NOMO-1 treated with dmso at 0.1 percent for 144 hours (cell line): ENCODE measurements around the gene CTDSPL2.
A peak's percentile ranks its signal among the peaks of the same experiment; 100 is the strongest.
"Not testable (repeated sequence)": the region's sequence is repeated elsewhere in the genome, so short reads cannot be mapped to it uniquely, and the experiment has no call there.

ENCODE experiments used
- DNase-seq: peaks from one replicate; lab custom pipeline; 2025; ENCODE audit not compliant: unreplicated experiment; lab: John Stamatoyannopoulos, UW

The CTDSPL2 gene

DNA sequence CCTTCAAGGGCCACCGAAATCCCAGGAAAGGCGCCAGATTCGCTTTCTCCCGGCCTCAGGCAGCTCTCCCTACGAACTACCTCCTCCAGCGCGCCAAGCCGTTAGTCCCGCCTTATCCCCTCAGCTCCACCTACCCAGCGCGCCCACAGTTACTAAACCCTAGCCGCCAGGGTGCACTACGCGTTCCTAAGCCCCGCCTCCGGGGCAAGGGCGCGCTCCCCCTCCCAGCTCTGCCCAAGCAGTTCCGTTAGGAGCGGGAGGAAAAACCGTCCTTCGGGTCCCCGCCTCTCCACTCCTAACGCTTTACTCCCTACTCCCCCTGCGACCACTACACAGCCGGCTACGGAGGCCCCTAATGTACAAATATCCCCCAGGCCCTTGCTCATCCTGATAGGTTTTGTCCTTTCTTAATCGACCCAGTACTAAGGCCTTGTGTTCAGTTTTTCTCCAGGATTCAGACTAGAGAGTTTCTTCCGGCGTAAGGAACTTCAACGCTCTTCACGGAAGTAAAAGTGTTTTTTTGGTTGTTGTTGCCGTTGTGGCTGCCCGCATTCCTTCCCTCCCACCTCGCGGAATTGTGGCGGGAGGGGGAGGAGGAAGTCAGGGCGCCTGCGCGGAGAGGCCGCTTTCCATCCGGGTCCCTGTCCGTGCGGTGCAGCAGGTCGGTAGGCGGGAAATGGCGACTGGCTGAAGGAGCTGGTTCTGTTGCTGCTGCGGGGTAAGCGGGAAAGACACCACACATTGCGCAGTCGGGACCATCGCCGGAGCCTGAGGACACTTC lies at the start of gene CTDSPL2:
CTDSPL2 (plus strand) TSS at position 655 of the 781 bp plus-strand sequence. CDS start 31,386 bp downstream, outside the sequence.
- DNase-seq, result peak; percentile 96

- no peak for DNase-seq
Observed at GRCh38 chr15:44381236-44381635, 46.2 kb upstream of the CTDSPL2 start.

- no peak for DNase-seq
Observed at GRCh38 chr15:44385344-44385942, 42.0 kb upstream of the CTDSPL2 start.

DNA sequence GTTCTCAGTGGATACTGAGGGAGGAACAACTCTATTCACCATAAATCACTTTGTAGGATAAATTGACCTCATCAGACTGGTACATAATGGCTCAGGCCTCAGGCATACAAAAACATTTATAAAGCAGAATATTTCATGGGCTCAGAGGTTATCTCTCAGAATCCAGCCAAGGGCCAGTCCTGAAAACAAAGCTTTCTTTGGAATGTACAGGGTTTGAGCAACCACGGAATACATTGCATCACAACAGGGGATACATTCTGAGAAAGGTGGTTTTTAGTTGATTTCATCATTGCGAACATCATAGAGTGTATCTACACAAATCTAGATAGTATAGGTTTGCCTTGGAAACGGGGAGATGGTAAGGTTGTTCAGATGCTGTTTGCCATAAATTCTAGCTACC lies 33.4 kb upstream of the CTDSPL2 start:
- no peak for DNase-seq

DNA sequence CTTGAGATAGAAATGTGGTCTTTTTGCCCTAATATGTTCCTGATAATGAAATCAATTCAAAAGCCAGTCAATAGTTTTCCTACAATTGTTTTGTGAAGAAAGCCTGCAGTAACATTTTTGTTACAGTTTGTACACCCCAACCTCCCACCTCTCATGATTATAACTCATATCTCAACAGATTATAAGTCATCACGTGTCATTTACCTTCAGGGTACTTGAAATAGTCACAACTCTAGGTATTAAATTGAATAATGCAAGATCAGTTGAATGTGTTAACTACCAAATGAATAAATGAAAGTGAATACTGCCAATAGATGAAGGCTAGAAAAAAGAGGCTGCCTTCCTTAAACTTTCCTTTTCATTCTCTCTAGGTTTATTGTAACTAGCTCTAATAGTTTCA lies 32.9 kb upstream of the CTDSPL2 start:
- DNase-seq, result no peak

DNA sequence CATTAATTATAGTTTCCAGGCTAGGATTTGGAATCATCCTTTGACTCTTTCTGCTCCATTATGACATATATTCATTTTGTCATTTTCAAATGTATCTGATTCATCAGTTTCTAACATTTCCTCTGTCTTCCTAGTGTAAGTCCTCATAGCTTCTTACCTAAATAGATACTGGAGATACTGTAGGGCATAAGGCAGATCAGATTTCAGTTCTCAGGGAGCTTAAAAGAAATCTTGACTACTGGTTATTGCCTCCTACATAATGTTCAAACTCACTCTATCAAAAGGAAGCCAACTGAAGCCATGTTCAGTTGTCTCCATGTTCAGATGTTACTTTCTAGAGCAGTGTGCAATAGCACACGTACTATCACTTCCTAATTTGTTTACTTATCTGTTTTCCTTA lies 29.6 kb upstream of the CTDSPL2 start:
- no peak for DNase-seq

DNA sequence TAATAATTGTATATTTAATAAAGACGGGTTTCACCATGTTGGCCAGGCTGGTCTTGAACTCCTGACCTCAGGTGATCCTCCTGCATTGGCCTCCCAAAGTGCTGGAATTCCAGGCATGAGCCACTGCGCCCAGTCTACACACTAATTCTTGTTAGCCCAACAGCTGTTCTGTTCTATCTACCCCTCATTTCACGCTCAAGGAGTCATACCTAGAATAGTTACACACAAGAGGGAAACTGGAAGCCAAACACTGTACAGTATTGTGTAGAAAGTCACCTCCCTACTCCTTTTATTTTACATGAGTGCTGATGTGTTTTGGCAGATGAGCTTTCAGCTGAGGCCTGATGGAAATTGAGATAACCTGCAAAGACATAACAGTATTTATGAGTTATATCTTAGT lies 13.4 kb upstream of the CTDSPL2 start:
- DNase-seq, result no peak

DNA sequence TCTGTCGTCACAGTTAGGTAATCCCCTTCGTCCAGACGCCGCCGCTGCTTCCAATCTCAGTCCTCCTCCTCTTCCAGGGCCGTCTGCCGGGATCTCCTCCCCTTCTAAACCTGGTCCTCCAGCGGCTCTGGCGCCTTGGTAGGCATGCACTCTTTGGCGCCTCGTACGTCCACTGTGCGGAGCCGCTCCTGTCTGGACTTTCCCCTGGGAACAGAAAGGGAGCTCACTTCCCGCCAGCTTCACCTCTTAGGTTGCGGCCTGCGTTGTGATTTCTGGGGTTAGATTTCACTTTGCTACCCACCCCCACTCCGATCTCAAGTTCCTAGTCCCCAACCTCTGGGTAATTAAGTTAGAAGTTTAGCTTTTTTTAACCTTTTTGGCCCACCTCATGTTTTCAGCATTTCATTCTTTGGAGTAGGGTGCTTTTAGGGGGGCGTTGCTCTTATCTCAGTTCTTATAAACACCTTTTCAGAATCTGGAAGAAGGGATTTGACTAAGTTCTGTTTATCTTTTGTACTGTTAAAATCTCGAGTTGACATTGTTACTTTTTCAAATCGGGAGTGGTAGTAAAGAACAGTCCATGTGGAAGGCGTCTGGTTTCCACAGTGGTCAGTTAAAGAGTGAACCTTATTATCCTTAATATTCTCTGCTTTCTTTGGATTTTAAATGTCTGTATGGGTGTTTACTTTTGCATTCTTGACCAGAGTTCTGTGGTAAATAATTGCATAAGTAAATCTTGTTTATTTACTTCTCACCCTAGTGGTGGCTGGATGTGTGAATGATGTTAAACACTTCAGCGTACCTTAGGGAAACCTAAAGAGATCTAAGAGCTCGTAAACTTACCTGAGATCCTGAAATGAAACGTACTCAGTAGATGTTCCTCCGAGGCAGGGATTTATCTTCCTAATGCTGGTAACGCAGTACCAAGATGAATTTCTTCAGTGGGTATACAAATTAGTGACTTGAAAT lies 611 bp downstream of the CTDSPL2 start:
- DNase-seq, result peak; percentile 27

GRCh38 chr15:44435893-44436667 lies 8.7 kb downstream of the CTDSPL2 start:
- DNase-seq, result no peak

DNA sequence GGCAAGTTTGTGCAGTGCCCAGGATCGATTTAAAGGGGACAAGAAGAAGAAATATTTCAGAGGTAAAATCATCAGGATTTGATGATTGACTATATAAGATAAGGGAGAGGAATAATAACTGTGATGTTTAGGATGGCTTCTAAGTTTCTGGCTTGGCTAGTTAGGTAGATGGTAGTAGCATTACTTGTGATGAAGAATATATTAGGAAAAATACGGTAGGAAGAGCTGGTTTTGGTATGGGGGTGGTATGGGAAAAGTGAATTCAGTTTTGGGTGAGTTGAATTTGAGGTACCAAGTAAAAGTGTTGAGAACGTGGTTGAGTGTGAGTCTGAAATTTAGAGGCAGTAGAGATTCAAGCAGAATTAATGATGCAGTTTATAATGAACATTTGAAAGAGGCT lies 11.0 kb downstream of the CTDSPL2 start:
- no peak for DNase-seq

DNA sequence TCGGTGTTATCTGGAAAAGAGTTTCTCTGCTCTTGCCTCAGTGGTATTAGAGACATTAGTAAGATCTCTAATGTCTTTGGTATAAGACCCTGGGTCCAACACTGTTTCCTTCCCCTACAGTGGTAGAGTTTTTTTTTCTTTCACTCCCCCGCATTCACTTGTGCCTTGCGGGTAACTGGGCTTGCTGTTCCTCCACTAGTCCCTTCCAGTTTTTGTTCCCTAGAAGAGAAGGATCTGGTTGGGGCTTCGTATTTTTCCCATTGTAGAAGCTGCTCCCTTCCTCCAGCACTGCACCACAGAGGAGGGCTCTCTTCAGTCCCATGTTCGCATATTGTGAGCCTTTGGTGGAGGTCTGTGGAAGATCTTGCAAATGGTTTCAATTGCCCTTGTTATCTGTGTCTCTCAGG lies 13.7 kb downstream of the CTDSPL2 start:
- DNase-seq, result no peak

DNA sequence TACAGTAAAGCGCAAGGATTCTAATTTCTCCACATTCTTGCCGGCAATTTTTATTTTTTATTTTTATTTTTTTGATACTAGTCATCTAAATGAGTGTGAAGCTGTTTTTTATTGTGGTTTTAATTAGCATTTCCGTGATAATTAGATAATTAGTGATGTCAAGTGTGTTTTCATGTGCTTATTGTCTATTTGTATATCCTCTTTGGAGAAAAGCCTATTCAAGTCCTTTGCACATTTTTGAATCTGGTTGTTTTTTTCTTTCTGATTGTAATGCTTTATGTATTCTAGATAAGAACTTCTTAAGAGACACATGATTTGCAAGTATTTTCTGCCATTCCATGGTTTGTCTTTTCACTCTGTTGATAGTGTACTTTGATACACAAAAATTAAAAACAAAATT lies 16.1 kb downstream of the CTDSPL2 start:
- no peak for DNase-seq

- no peak for DNase-seq
Observed at GRCh38 chr15:44447772-44448376, 20.4 kb downstream of the CTDSPL2 start.

DNA sequence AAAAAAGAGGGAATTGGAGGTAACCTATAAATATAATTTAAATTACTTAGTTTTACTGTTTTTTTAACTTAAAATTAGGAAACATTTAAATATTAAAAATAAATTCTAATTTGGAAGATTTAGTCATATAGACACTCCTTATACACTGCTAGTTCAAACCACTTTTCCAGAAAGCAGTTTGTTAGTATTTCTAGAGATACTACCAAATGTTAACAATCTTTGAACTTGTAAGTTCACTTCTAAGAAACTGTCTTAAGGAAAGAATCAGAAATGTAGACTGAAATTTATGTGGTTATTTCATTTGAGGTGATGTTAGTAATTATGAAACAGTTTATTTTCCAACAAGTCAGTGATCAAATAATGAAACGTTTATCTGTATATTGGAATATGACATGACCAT lies 22.7 kb downstream of the CTDSPL2 start:
- DNase-seq, result no peak

- not testable (repeated sequence) for DNase-seq
Observed at GRCh38 chr15:44453578-44454283, 26.3 kb downstream of the CTDSPL2 start.

DNA sequence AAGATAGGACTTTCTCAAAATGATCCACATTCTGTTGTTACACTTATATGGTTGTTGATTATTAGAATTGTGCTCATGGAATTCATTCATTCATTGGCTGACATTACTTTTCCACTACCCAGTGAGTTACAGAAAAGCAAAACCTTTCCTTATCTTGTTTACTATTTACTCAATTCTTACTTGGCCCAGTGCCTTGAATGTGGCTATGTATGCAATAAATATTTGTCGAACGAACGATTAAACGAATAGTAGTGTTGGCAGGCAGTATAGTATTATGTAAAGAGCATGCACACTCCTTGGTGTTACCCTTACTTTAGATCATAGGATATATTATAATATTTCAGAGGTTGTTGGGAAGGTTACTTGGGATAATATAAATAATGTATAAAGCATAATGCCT lies 31.0 kb downstream of the CTDSPL2 start:
- no peak for DNase-seq

GRCh38 chr15:44468709-44469385 lies 41.4 kb downstream of the CTDSPL2 start:
- DNase-seq, result no peak

- no peak for DNase-seq
Observed at GRCh38 chr15:44471885-44472455, 44.5 kb downstream of the CTDSPL2 start.

GRCh38 chr15:44479343-44479742 lies 51.9 kb downstream of the CTDSPL2 start:
- no peak for DNase-seq
